SK-N-SH (cell line): ENCODE results near the gene USPL1. TPM values are rescaled to one million over a fixed set of nuclear protein-coding genes. Genes with fewer than 3 reads are reported as not detected.

ENCODE experiments used
- CTCF ChIA-PET: fragments of 300-600, 350-600 bp; formaldehyde crosslinking; extraction: SDS; loops from one replicate; lab custom pipeline; 2021; lab: Yijun Ruan, JAX
- POLR2A ChIA-PET: fragments of 350-600 bp; sonication (Branson Sonifier 250); formaldehyde crosslinking; extraction: SDS; loops from one replicate; lab custom pipeline; 2020; ENCODE audit warnings: antibody characterized with exemption, inconsistent platforms; lab: Yijun Ruan, JAX
- DNase-seq: peaks from one replicate; pipeline ENCODE4 v3.0.0; 2012
- H2AFZ ChIP-seq: fragments of 200-600 bp; sonication (generic); 2 replicates; pipeline ENCODE4 v1.8.1; 2016; ENCODE audit warnings: antibody characterized with exemption, mild to moderate bottlenecking, low read depth
- H3F3A ChIP-seq: fragments of 200-600 bp; sonication (generic); replicated peaks from 2 replicates; pipeline ENCODE3; 2016; ENCODE audit warnings: antibody characterized with exemption, mild to moderate bottlenecking; ENCODE audit not compliant: insufficient read depth
- H3K27ac ChIP-seq, 2 experiments: fragments of 200-500 bp in 1 of 2; fragments of 200-600 bp in 1 of 2; sonication (Bioruptor generic) in 1 of 2; sonication (generic), shearing (Covaris generic) in 1 of 2; 2 replicates each; pipeline versions ENCODE4 v1.5.1 to v1.6.1; 2014 to 2016; ENCODE audit warnings: low read depth in 2 of 2, inconsistent platforms in 1 of 2, low read length in 1 of 2, mild to moderate bottlenecking in 1 of 2, mixed read lengths in 1 of 2
- H3K27me3 ChIP-seq: fragments of 200-600 bp; sonication (generic), shearing (Covaris generic); 2 replicates; pipeline ENCODE4 v1.6.1; 2016; ENCODE audit warnings: mixed run types; ENCODE audit not compliant: insufficient read depth
- H3K36me3 ChIP-seq, 2 experiments: fragments of 200-500 bp in 1 of 2; fragments of 200-600 bp in 1 of 2; sonication (Bioruptor generic) in 1 of 2; sonication (generic) in 1 of 2; replicated peaks in 1 of 2; 2 replicates each; pipeline versions ENCODE3 to v1.5.1; 2014 to 2016; ENCODE audit warnings: low read length in 1 of 2, mild to moderate bottlenecking in 1 of 2; ENCODE audit not compliant: insufficient read depth in 2 of 2, control insufficient read depth in 1 of 2
- H3K4me1 ChIP-seq, 2 experiments: fragments of 200-500 bp in 1 of 2; fragments of 200-600 bp in 1 of 2; sonication (Bioruptor generic) in 1 of 2; sonication (generic), shearing (Covaris generic) in 1 of 2; 2 replicates each; pipeline versions ENCODE4 v1.5.1 to v1.6.1; 2014 to 2016; ENCODE audit warnings: low read depth in 1 of 2, low read length in 1 of 2, mixed run types in 1 of 2; ENCODE audit not compliant: insufficient read depth in 2 of 2, control insufficient read depth in 1 of 2
- H3K4me2 ChIP-seq: fragments of 200-600 bp; sonication (generic), shearing (Covaris generic); 2 replicates; pipeline ENCODE4 v1.6.1; 2017; ENCODE audit warnings: mixed run types
- H3K4me3 ChIP-seq, 2 experiments: fragments of 200-500 bp in 1 of 2; fragments of 200-600 bp in 1 of 2; sonication (Bioruptor generic) in 1 of 2; sonication (generic), shearing (Covaris generic) in 1 of 2; 2 replicates each; pipeline versions ENCODE4 v1.5.1 to v1.8.1; 2014 to 2016; ENCODE audit warnings: low read depth in 2 of 2, inconsistent platforms in 1 of 2, low read length in 1 of 2, mild to moderate bottlenecking in 1 of 2, mixed read lengths in 1 of 2, moderate library complexity in 1 of 2
- H3K79me2 ChIP-seq: fragments of 200-600 bp; sonication (generic); 2 replicates; pipeline ENCODE4 v1.8.1; 2017; ENCODE audit warnings: mild to moderate bottlenecking; ENCODE audit not compliant: insufficient read depth
- H3K9ac ChIP-seq: fragments of 200-600 bp; sonication (generic); 2 replicates; pipeline ENCODE4 v1.6.1; 2017; ENCODE audit warnings: mixed run types
- H3K9me2 ChIP-seq: fragments of 200-600 bp; sonication (generic); 2 replicates; pipeline ENCODE4 v1.6.1; 2017; ENCODE audit warnings: mixed run types
- H3K9me3 ChIP-seq: fragments of 200-600 bp; sonication (generic); 2 replicates; pipeline ENCODE4 v1.6.1; 2017; ENCODE audit warnings: mixed run types, mild to moderate bottlenecking, moderate library complexity
- H4K20me1 ChIP-seq: fragments of 200-600 bp; sonication (generic); 2 replicates; pipeline ENCODE4 v1.6.1; 2017; ENCODE audit warnings: mild to moderate bottlenecking, mixed run types; ENCODE audit not compliant: insufficient read depth
- GABPA ChIP-seq: IDR thresholded peaks from 2 replicates; pipeline ENCODE4 v1.4.0; 2012; ENCODE audit warnings: low read depth, mild to moderate bottlenecking
- MEF2A ChIP-seq: IDR thresholded peaks from 2 replicates; pipeline ENCODE4 v1.4.0; 2012; ENCODE audit warnings: low read depth, borderline replicate concordance
- RAD21 ChIP-seq: IDR thresholded peaks from 2 replicates; pipeline ENCODE4 v1.6.1; 2012; ENCODE audit warnings: mild to moderate bottlenecking, low read length
- SIN3A ChIP-seq: IDR thresholded peaks from 2 replicates; pipeline ENCODE4 v1.6.1; 2012; ENCODE audit warnings: low read depth, mild to moderate bottlenecking, low read length, moderate library complexity, borderline replicate concordance
- SMC3 ChIP-seq: IDR thresholded peaks from 2 replicates; pipeline ENCODE4 v1.6.1; 2012; ENCODE audit warnings: low read depth, low read length, improper control_type of control experiment
- YY1 ChIP-seq: IDR thresholded peaks from 2 replicates; pipeline ENCODE4 v1.4.0; 2012; ENCODE audit warnings: low read depth, mild to moderate bottlenecking
- WGBS: methylation state at CpG from one replicate; pipeline ENCODE4 v1.1.6; 2017; ENCODE audit warnings: low lambda C conversion rate; 5-methylcytosine and 5-hydroxymethylcytosine counted together
- polyA plus RNA-seq, 3 experiments: library from polyadenylated mRNA; depleted of rRNA; stranded (reverse); fragments of >200 nt; gene quantifications; 2 replicates each; pipeline ENCODE4 v1.2.3, GENCODE V29; 2012
- TF ChIP-seq, protein P1 (sequence below): fragments of 150-350 bp; IDR thresholded peaks from 2 replicates; pipeline ENCODE4 v1.6.1; 2017; ENCODE audit warnings: antibody characterized with exemption, low read length, low read depth, borderline replicate concordance
- TF ChIP-seq, protein P2 (sequence below): IDR thresholded peaks from 2 replicates; pipeline ENCODE4 v1.4.0; 2012; ENCODE audit warnings: low read depth, borderline replicate concordance
- TF ChIP-seq, protein P3 (sequence below): fragments of 200-600 bp; sonication (generic); IDR thresholded peaks from 2 replicates; pipeline ENCODE4 v1.6.1; 2017; ENCODE audit warnings: antibody characterized with exemption, mild to moderate bottlenecking, moderate library complexity

Gene USPL1
- polyA plus RNA-seq, 1 of the 3 experiments (the other 2 are of a cell fraction), result 6.4 TPM

DNA sequence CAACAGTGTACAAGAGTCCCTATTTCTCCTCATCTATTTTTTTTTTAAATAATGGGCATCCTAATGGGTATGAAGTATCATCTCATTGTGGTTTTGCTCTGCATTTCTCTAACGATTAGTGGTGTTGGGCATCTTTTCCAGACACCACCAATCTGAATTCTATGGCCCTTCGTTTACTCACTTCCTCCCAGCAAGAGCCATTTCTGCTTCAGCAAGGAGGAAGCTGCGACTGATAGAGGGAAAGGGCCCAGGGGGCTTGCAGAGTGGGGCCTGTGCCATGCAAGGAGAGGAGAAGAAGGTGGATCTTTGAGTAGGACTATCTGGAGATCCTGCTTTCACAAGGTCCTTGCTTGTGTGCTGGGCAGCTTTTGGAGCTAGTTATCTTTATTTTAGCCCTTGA is 58.0 kb downstream of the USPL1 start (continued):
- TF ChIP-seq, protein P1, sequence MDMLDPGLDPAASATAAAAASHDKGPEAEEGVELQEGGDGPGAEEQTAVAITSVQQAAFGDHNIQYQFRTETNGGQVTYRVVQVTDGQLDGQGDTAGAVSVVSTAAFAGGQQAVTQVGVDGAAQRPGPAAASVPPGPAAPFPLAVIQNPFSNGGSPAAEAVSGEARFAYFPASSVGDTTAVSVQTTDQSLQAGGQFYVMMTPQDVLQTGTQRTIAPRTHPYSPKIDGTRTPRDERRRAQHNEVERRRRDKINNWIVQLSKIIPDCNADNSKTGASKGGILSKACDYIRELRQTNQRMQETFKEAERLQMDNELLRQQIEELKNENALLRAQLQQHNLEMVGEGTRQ, result no peak
- TF ChIP-seq MEF2A, result no peak
- TF ChIP-seq GABPA, result no peak
- TF ChIP-seq, protein P2, sequence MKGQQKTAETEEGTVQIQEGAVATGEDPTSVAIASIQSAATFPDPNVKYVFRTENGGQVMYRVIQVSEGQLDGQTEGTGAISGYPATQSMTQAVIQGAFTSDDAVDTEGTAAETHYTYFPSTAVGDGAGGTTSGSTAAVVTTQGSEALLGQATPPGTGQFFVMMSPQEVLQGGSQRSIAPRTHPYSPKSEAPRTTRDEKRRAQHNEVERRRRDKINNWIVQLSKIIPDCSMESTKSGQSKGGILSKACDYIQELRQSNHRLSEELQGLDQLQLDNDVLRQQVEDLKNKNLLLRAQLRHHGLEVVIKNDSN, result no peak
- no peak for TF ChIP-seq RAD21
- TF ChIP-seq YY1, result no peak

DNA sequence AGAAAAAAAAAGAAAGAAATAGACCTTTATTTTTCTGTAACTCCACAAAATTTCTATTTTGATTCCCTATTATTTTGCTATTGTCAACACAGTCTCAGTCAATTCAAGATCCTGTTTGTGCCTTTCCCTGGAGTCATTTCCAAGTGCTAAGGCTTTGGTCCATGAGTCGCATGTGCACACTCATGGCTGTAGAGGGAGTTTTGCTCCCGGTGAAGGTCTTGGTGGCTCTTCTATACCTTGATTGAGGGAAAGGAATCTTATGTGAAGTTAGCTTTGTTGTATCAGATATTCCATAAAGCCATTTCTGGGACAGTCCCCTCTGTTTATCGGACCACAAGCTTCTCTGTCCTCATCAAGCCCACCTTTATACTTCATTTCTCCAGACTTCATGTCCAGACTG is 59.0 kb downstream of the USPL1 start:
- Histone ChIP-seq H3K36me3 (no peaks in the 10 kb centered on the region), H3K79me2 (no peaks in the 10 kb centered on the region), H3K9ac (no peak overlapping the region), H3K27me3 (no peaks in the 10 kb centered on the region), H3K9me3 (no peaks in the 10 kb centered on the region), H3F3A (peaks cover 5% of the 10 kb centered on the region), H3K27ac (no peak overlapping the region), H4K20me1 (no peaks in the 10 kb centered on the region), H2AFZ (no peak overlapping the region; the same call in 1 of the 2 replicates), H3K4me2 (no peak overlapping the region), H3K4me3 (no peak overlapping the region), H3K9me2 (no peaks in the 10 kb centered on the region), H3K4me1 (peaks cover 0 to 6% of the 10 kb centered on the region in 2 experiments; a peak in 1 of 4 replicates)
- TF ChIP-seq SMC3, result peak; percentile 26; the same call in 1 of the 2 replicates
- TF ChIP-seq RAD21, result peak; percentile 22; the same call in 1 of the 2 replicates
- no peak for TF ChIP-seq SIN3A
- TF ChIP-seq, protein P3, sequence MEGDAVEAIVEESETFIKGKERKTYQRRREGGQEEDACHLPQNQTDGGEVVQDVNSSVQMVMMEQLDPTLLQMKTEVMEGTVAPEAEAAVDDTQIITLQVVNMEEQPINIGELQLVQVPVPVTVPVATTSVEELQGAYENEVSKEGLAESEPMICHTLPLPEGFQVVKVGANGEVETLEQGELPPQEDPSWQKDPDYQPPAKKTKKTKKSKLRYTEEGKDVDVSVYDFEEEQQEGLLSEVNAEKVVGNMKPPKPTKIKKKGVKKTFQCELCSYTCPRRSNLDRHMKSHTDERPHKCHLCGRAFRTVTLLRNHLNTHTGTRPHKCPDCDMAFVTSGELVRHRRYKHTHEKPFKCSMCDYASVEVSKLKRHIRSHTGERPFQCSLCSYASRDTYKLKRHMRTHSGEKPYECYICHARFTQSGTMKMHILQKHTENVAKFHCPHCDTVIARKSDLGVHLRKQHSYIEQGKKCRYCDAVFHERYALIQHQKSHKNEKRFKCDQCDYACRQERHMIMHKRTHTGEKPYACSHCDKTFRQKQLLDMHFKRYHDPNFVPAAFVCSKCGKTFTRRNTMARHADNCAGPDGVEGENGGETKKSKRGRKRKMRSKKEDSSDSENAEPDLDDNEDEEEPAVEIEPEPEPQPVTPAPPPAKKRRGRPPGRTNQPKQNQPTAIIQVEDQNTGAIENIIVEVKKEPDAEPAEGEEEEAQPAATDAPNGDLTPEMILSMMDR, result peak; percentile 45
- no peak for DNase-seq
- WGBS, result 90% methylated on average over 3 of the region's 3 CpGs
- POLR2A ChIA-PET, result no interaction called here
- CTCF ChIA-PET, result interaction anchor here (0.9 to 1.0 kb wide), 3 partner anchors 86 to 127 kb away, joined by 3 read pairs; no protein-coding TSS in a partner anchor
